ENCODE measurements around the gene EDC3. TPM values are rescaled to one million over a fixed set of nuclear protein-coding genes. Genes with fewer than 3 reads are reported as not detected.

EDC3 gene
- polyA plus RNA-seq, 2 of the 4 experiments (the other 2 are of a cell fraction), result 23.2 to 24.1 TPM

- Histone ChIP-seq H3K4me1 (peaks cover 11% of the 10 kb centered on the region; the same call in 1 of the 3 replicates), H3K4me2 (peak overlapping the region; percentile 86), H3K9me3 (no peaks in the 10 kb centered on the region), H3K4me3 (peak overlapping the region; percentile 93), H3K27ac (peak overlapping the region; percentile 91 to 98)
- CTCF ChIA-PET, result interaction anchor here (1.0 to 13.4 kb wide), 5 partner anchors 10 to 156 kb away, joined by 3 to 218 read pairs (median 4); no protein-coding TSS in a partner anchor
- peak; percentile 59 to 80 for ATAC-seq
- no peak for FAIRE-seq
- 1% methylated on average over 25 of the region's 76 CpGs for WGBS (ENCODE audit: missing lambda C conversion rate)
- peak; percentile 55; the same call in 1 of the 2 replicates for TF ChIP-seq HMGXB4 (CRISPR knock-in tag; IDR thresholded peaks at IDR 0.05; ENCODE audit: borderline replicate concordance)
- peak; percentile 98 for TF ChIP-seq KDM1A (IDR thresholded peaks at IDR 0.05; ENCODE audit: low read depth)
- TF ChIP-seq POLR2A (IDR thresholded peaks at IDR 0.05; ENCODE audit: low read length), result peak; percentile 9; the same call in 1 of the 2 replicates
- TF ChIP-seq RNF2 (IDR thresholded peaks at IDR 0.05; ENCODE audit: borderline replicate concordance, low read depth), result no peak
- peak; percentile 33 for TF ChIP-seq CHD2 (IDR thresholded peaks at IDR 0.05; ENCODE audit: low read length, partially characterized antibody)
- no peak for TF ChIP-seq CBX8 (IDR thresholded peaks at IDR 0.05)
- no peak for TF ChIP-seq FOXS1 (CRISPR knock-in tag; IDR thresholded peaks at IDR 0.05)
- TF ChIP-seq HDAC2 (IDR thresholded peaks at IDR 0.05), result peak; percentile 89
- TF ChIP-seq CHD4 (IDR thresholded peaks at IDR 0.05; ENCODE audit: borderline replicate concordance), result peak; percentile 79
- no peak for TF ChIP-seq POLR2AphosphoS2 (conservative IDR thresholded peaks at IDR 0.05; ENCODE audit: low read length)
- TF ChIP-seq REST (IDR thresholded peaks at IDR 0.05), result peak; percentile 36
- POLR2A ChIA-PET, result interaction anchor here (1.3 to 2.0 kb wide), 2 partner anchors 27 to 73 kb away, joined by 3 to 13 read pairs; partner anchors contain the start of gene ARID3B
- DNase-seq (ENCODE audit: low read depth in 1 of 2, low spot score in 1 of 2), result peak in 1 of 2 experiments; percentile 64
Measured at GRCh38 chr15:74614744-74615507, 80.9 kb downstream of the EDC3 start.

- no peak for FAIRE-seq
- WGBS (ENCODE audit: missing lambda C conversion rate), result 36% methylated on average over 22 of the region's 38 CpGs
- H3K4me3 ChIP-seq, result peak overlapping the region; percentile 93
- H3K4me2 ChIP-seq, result peak overlapping the region; percentile 86
- no peak for ATAC-seq
- POLR2A ChIA-PET, result interaction anchor here (1.3 to 2.0 kb wide), 3 partner anchors 16 to 73 kb away, joined by 3 to 13 read pairs (median 3); partner anchors contain the start of gene ARID3B
- DNase-seq (ENCODE audit: low read depth in 1 of 2, low spot score in 1 of 2), result peak in 1 of 2 experiments; percentile 64
- H3K4me1 ChIP-seq, result peaks cover 11% of the 10 kb centered on the region; the same call in 1 of the 3 replicates
- TF ChIP-seq MAX (IDR thresholded peaks at IDR 0.05), result no peak
- no peak for TF ChIP-seq TFCP2L1 (CRISPR knock-in tag; IDR thresholded peaks at IDR 0.05)
- TF ChIP-seq HOXA7 (CRISPR knock-in tag; IDR thresholded peaks at IDR 0.05), result no peak
- H3K27ac ChIP-seq, result peak overlapping the region; percentile 91 to 98
- CTCF ChIA-PET, result interaction anchor here (0.9 to 13.4 kb wide), 6 partner anchors 10 to 175 kb away, joined by 3 to 218 read pairs (median 4); no protein-coding TSS in a partner anchor
- no peaks in the 10 kb centered on the region for H3K9me3 ChIP-seq
Measured at GRCh38 chr15:74613953-74614743, 81.7 kb downstream of the EDC3 start.

Data from A549 (cell line).